ENCODE measurements around the gene EXOC3L4.

The EXOC3L4 gene

DNA sequence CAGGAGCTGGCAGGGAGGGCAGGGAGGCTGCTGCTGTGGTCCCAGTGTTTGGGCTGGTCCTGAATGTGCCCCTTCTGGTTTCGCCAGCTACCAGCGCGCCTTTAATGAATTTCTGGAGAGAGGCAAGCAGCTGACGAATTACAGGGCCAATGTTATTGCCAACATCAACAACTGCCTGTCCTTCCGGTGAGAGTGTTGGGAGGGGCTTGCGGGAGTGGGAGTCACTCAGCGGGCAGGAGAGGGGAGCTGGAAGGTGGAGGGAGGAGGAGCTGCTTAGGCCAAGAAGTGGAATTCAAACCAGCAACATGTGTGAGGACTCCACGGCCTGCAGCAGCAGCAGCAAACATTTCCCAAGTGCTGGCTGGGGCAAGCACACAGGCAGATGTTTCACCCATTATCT is 36.4 kb downstream of the EXOC3L4 start (continued):
- TF ChIP-seq, protein P1, sequence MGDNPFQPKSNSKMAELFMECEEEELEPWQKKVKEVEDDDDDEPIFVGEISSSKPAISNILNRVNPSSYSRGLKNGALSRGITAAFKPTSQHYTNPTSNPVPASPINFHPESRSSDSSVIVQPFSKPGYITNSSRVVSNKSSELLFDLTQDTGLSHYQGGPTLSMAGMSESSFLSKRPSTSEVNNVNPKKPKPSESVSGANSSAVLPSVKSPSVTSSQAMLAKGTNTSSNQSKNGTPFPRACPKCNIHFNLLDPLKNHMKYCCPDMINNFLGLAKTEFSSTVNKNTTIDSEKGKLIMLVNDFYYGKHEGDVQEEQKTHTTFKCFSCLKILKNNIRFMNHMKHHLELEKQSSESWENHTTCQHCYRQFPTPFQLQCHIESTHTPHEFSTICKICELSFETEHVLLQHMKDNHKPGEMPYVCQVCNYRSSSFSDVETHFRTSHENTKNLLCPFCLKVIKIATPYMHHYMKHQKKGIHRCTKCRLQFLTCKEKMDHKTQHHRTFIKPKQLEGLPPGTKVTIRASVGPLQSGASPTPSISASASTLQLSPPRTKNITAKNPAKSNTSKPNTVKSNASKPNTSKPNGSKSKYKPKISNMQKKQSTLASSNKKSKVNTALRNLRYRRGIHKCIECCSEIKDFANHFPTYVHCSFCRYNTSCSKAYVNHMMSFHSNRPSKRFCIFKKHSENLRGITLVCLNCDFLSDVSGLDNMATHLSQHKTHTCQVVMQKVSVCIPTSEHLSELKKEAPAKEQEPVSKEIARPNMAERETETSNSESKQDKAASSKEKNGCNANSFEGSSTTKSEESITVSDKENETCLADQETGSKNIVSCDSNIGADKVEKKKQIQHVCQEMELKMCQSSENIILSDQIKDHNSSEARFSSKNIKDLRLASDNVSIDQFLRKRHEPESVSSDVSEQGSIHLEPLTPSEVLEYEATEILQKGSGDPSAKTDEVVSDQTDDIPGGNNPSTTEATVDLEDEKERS (tag by site-specific recombination; IDR thresholded peaks at IDR 0.05), result no peak
- TF ChIP-seq, protein P2, sequence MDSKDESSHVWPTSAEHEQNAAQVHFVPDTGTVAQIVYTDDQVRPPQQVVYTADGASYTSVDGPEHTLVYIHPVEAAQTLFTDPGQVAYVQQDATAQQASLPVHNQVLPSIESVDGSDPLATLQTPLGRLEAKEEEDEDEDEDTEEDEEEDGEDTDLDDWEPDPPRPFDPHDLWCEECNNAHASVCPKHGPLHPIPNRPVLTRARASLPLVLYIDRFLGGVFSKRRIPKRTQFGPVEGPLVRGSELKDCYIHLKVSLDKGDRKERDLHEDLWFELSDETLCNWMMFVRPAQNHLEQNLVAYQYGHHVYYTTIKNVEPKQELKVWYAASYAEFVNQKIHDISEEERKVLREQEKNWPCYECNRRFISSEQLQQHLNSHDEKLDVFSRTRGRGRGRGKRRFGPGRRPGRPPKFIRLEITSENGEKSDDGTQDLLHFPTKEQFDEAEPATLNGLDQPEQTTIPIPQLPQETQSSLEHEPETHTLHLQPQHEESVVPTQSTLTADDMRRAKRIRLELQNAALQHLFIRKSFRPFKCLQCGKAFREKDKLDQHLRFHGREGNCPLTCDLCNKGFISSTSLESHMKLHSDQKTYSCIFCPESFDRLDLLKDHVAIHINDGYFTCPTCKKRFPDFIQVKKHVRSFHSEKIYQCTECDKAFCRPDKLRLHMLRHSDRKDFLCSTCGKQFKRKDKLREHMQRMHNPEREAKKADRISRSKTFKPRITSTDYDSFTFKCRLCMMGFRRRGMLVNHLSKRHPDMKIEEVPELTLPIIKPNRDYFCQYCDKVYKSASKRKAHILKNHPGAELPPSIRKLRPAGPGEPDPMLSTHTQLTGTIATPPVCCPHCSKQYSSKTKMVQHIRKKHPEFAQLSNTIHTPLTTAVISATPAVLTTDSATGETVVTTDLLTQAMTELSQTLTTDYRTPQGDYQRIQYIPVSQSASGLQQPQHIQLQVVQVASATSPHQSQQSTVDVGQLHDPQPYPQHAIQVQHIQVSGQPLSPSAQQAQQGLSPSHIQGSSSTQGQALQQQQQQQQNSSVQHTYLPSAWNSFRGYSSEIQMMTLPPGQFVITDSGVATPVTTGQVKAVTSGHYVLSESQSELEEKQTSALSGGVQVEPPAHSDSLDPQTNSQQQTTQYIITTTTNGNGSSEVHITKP (tag by site-specific recombination; IDR thresholded peaks at IDR 0.05), result peak; percentile 82
- no peak for TF ChIP-seq HOXD13 (CRISPR knock-in tag; IDR thresholded peaks at IDR 0.05; ENCODE audit: borderline replicate concordance)
- TF ChIP-seq ZFP69B (tag by site-specific recombination; IDR thresholded peaks at IDR 0.05), result 0 out of 2 replicates have a peak, but pooled peaks have one; percentile 15
- TF ChIP-seq SETDB1 (IDR thresholded peaks at IDR 0.05; ENCODE audit: insufficient read length, low read length), result no peak
- no peak for TF ChIP-seq ZNF202 (tag by site-specific recombination; IDR thresholded peaks at IDR 0.05; ENCODE audit: borderline replicate concordance)
- TF ChIP-seq ZNF112 (tag by site-specific recombination; IDR thresholded peaks at IDR 0.05), result no peak
- no peak for TF ChIP-seq GLI4 (tag by site-specific recombination; IDR thresholded peaks at IDR 0.05)
- TF ChIP-seq, protein P3, sequence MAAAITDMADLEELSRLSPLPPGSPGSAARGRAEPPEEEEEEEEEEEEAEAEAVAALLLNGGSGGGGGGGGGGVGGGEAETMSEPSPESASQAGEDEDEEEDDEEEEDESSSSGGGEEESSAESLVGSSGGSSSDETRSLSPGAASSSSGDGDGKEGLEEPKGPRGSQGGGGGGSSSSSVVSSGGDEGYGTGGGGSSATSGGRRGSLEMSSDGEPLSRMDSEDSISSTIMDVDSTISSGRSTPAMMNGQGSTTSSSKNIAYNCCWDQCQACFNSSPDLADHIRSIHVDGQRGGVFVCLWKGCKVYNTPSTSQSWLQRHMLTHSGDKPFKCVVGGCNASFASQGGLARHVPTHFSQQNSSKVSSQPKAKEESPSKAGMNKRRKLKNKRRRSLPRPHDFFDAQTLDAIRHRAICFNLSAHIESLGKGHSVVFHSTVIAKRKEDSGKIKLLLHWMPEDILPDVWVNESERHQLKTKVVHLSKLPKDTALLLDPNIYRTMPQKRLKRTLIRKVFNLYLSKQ (tag by site-specific recombination; IDR thresholded peaks at IDR 0.05; ENCODE audit: borderline replicate concordance), result no peak
- no peak for TF ChIP-seq ZNF548 (tag by site-specific recombination; IDR thresholded peaks at IDR 0.05)
- 0 out of 2 replicates have a peak, but pooled peaks have one; percentile 21 for TF ChIP-seq SP7 (tag by site-specific recombination; IDR thresholded peaks at IDR 0.05)
- TF ChIP-seq ZNF324 (tag by site-specific recombination; IDR thresholded peaks at IDR 0.05), result no peak
- no peak for TF ChIP-seq ZNF777 (tag by site-specific recombination; IDR thresholded peaks at IDR 0.05; ENCODE audit: borderline replicate concordance)
- no peak for TF ChIP-seq BCL11A (tag by site-specific recombination; IDR thresholded peaks at IDR 0.05; ENCODE audit: low read depth)
- TF ChIP-seq ZFP37 (tag by site-specific recombination; IDR thresholded peaks at IDR 0.05), result no peak
- TF ChIP-seq, protein P4, sequence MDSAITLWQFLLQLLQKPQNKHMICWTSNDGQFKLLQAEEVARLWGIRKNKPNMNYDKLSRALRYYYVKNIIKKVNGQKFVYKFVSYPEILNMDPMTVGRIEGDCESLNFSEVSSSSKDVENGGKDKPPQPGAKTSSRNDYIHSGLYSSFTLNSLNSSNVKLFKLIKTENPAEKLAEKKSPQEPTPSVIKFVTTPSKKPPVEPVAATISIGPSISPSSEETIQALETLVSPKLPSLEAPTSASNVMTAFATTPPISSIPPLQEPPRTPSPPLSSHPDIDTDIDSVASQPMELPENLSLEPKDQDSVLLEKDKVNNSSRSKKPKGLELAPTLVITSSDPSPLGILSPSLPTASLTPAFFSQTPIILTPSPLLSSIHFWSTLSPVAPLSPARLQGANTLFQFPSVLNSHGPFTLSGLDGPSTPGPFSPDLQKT (IDR thresholded peaks at IDR 0.05; ENCODE audit: borderline replicate concordance, low read depth, low read length), result no peak
- TF ChIP-seq FEZF1 (tag by site-specific recombination; IDR thresholded peaks at IDR 0.05), result no peak
- no peak for TF ChIP-seq ZNF114 (tag by site-specific recombination; IDR thresholded peaks at IDR 0.05)
- no peak for TF ChIP-seq ZNF121 (tag by site-specific recombination; IDR thresholded peaks at IDR 0.05)
- peak; percentile 97 for TF ChIP-seq SCRT2 (tag by site-specific recombination; IDR thresholded peaks at IDR 0.05)
- no peak for TF ChIP-seq ZNF639 (tag by site-specific recombination; IDR thresholded peaks at IDR 0.05)
- TF ChIP-seq KLF7 (tag by site-specific recombination; IDR thresholded peaks at IDR 0.05; ENCODE audit: borderline replicate concordance), result no peak
- no peak for TF ChIP-seq ZXDB (tag by site-specific recombination; IDR thresholded peaks at IDR 0.05)
- TF ChIP-seq ZNF146 (tag by site-specific recombination; IDR thresholded peaks at IDR 0.05), result no peak
- no peak for TF ChIP-seq ZNF658 (tag by site-specific recombination; IDR thresholded peaks at IDR 0.05)
- no peak for TF ChIP-seq ZNF23 (tag by site-specific recombination; IDR thresholded peaks at IDR 0.05; ENCODE audit: borderline replicate concordance)
- 0 out of 2 replicates have a peak, but pooled peaks have one; percentile 29 for TF ChIP-seq IKZF3 (tag by site-specific recombination; IDR thresholded peaks at IDR 0.05)
- TF ChIP-seq HOXA7 (CRISPR knock-in tag; IDR thresholded peaks at IDR 0.05; ENCODE audit: borderline replicate concordance), result no peak
- TF ChIP-seq, protein P5, sequence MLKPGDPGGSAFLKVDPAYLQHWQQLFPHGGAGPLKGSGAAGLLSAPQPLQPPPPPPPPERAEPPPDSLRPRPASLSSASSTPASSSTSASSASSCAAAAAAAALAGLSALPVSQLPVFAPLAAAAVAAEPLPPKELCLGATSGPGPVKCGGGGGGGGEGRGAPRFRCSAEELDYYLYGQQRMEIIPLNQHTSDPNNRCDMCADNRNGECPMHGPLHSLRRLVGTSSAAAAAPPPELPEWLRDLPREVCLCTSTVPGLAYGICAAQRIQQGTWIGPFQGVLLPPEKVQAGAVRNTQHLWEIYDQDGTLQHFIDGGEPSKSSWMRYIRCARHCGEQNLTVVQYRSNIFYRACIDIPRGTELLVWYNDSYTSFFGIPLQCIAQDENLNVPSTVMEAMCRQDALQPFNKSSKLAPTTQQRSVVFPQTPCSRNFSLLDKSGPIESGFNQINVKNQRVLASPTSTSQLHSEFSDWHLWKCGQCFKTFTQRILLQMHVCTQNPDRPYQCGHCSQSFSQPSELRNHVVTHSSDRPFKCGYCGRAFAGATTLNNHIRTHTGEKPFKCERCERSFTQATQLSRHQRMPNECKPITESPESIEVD (tag by site-specific recombination; IDR thresholded peaks at IDR 0.05), result no peak
- no peak for TF ChIP-seq KLF9 (tag by site-specific recombination; IDR thresholded peaks at IDR 0.05; ENCODE audit: low read depth)
